HG03060 (cell line): ENCODE results near the gene NEK5.
"Not testable (repeated sequence)": the region's sequence is repeated elsewhere in the genome, so short reads cannot be mapped to it uniquely, and the experiment has no call there.

Source experiments
- ATAC-seq: cut with Tn5 transposase; IDR thresholded peaks from one replicate; pipeline ENCODE4 v1.9.1; 2021; ENCODE audit warnings: low read depth, moderate number of reproducible peaks; ENCODE audit not compliant: unreplicated experiment

The NEK5 gene

DNA sequence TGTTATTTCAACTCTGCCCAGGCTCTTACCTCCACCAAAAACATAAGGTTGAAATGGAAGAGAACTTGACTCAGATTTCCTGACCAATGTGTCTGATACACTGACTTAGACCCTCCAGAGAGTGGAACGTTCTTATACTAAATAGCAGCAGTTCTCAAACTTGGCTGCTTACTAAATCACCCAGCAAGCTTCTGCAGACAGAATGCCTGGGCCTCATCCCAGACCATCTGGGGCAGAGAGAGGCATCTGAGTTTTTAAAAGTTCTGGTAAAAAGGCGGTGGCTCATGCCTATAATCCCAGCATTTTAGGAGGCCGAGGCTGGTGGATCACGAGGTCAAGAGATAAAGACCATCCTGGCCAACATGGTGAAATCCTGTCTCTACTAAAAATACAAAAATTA, 46.3 kb downstream of the NEK5 start:
- no peak for ATAC-seq

DNA sequence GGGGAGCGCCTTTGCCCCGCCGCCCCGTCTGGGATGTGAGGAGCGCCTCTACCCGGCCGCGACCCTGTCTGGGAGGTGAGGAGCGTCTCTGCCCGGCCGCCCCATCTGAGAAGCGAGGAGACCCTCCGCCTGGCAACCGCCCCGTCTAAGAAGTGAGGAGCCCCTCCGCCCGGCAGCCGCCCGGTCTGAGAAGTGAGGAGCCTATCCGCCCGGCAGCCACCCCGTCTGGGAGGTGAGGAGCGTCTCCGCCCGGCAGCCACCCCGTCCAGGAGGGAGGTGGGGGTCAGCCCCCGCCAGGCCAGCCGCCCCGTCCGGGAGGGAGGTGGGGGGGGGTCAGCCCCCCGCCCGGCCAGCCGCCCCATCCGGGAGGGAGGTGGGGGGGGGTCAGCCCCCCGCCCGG, 49.0 kb downstream of the NEK5 start:
- not testable (repeated sequence) for ATAC-seq

DNA sequence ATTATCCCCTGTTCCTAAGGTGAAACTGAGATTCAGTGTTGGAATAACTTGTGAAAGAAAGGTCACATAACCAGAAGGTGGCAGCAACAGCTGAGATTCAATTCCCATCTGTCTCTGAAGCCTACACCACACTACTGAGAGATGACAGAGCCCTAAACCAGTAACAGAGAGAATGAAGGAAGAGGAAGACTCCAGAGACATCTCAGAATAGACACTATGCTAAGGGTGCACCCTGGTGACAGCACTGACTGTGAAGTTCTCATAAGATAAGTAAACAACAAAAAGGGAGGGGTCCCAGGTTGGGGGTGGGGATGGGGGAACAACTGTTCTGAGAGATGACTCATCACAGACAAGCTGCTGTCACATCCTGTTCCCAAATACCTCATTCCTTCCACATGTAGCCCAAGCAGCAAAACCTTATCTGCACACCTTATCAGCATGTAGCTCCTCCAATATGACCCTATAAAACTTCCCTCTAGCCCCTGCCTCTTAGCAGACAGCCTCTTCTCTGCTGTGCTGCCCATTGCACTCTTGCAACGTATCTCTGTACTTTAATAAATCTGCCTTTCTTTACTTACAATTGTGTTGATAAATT, 57.8 kb downstream of the NEK5 start:
- no peak for ATAC-seq

DNA sequence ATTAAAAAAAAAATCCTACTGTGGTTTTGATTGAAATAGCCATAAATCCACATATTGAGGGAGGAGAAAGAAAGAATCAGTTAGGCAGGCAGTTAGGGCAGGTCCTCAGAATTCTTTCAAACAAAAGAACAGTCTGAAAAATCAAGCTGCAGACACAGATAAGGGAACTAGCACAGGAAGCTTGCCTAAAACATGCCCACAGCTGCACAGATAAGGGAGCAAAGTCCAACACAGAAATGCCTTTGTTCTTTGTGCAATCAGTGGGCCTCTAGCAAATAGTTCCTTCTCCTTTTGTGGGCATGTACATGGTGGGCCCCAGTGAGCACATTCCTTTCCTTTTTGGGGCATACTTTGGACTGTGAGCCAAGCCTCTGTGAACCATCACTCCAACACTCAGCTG, 61.6 kb downstream of the NEK5 start:
- no peak for ATAC-seq

DNA sequence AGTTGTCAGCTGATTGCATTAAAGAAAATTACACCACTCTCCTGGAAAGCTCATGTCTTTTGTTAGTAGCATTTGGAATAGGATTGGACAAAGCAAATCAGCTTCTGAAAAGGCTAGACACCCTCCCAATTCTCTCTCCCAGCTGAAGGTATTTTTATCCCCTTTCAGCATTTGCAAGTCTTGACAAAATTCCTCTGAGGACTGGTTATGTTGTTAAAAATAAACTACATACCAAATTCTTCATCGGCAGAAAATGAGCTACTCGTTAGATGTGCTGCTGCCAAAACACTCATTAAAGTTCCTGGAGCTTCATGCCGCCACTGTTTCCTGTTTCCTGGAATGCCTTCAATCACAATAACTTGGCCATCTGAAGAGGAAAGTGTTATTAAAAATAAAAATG, 67.3 kb downstream of the NEK5 start:
- no peak for ATAC-seq

DNA sequence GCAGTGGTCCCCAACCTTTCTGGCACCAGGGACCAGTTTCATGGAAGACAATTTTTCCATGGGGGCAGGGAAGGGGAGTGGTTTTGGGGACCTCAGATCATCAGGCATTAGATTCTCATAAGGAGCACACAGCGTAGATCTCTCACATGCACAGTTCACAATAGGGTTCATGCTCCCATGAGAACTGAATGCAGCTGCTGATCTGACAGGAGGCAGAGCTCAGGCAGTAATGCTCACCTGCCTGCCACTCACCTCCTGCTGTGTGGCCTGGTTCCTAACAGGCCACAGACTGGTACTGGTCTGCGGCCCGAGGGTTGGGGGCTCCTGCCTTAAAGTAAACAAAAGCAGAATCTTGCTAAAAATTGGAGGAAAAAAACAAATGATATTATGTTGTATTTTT, 67.8 kb downstream of the NEK5 start:
- ATAC-seq = not testable (repeated sequence)

DNA sequence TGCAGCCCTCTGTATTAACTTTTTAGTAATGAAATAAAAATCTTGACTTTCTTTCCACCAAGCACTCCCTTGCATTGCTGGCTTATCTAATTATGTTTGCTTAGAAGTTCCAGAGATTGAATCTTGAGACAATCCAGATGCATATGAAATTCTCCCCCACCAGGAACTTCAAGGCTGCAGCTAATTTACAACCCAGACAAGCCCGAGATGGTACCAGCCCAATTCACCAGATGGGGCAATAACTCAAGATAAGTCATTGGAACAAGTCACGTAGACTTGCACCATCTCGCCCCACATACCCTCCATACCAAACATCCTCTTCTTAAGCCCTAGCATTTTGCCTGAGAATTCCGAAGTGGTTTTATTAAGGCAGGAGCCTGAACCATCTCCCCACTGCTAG, 75.4 kb downstream of the NEK5 start:
- ATAC-seq = no peak

DNA sequence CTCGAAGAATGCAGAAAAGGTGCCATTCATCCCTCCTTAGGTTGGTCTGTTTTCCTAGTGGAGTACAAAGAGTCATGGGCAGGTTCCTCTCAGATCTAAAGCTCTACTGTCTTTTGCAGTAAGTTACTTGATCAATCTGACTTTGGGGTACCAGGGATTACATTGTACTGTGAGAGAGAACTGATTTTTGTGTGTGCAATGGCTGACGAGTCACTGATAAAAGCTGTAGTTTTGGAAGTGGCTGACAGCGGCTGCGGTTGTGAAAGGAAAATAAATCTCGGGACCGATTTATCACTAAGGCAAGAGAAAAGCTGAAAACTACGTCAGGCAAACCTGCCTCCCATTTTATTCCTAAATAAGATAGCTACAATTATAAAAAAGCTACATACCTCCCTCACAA, 77.5 kb downstream of the NEK5 start:
- ATAC-seq = no peak

DNA sequence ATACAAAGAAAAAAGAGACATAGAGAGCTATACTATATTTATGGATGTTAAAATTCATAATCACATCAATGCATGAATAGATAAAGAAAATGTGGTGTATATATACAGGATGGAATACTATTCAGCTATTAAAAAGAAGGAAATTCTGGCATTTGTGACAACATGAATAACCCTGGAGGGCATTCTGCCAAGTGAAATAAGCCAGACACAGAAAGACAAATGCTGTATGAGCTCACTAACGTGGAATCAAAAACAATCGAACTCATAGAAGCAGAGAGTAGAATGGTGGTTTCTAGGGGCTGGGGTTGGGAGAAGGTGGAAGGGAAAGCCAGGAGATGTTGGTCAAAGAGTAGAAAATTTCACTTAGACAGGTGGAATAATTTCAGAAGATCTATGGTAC, 80.4 kb downstream of the NEK5 start:
- no peak for ATAC-seq

DNA sequence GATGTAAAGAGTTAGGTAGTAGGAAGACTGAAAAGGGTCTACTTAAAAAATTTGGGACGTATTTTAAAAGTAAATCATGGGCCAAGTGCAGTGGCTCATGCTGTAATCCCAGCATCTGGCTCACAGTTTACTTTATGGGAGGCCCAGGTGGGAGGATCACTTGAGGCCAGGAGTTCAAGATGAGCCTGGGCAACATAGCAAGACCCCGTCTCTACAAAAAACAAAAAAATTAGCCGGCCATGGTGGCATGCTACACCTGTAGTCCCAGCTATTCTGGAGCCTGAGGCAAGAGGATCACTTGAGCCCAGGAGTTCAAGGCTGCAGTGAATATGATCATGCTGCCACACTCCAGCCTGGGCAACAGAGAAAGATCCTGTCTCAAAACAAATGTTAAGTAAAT, 81.4 kb downstream of the NEK5 start:
- ATAC-seq = no peak

DNA sequence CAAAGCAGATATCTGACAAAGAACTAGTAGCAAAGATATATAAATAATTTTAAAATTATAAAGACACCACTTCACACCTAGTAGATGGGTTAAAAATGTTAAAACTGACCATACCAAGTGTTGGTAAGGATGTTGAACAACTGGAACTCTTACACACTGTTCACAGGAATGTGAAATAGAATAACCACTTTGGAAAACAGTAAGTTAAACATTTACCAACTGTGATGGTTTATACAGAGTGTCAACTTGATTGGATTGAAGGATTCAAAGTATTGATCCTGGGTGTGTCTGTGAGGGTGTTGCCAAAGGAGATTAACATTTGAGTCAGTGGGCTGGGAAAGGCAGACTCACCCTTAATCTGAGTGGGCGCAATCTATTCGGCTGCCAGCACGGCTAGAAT, 85.2 kb downstream of the NEK5 start:
- ATAC-seq = no peak

DNA sequence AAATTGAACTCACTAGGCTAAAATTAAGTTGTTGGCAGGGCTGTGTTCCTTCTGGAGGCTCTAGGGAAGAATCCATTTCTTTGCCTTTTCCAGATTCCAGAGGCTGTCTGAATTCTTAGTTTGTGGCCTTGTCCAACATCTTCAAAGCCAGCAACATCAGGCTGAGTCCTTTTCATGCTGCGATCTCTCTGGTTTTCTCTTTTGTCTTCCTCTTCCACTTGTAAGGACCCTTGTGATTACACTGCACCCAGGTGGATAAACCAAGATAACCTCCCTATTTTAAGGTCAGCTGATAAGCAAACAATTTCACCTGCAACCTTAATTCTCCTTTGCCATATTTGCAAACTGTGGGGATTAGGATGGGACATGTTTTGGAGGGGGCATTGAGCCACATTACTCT, 92.8 kb downstream of the NEK5 start:
- ATAC-seq = no peak

DNA sequence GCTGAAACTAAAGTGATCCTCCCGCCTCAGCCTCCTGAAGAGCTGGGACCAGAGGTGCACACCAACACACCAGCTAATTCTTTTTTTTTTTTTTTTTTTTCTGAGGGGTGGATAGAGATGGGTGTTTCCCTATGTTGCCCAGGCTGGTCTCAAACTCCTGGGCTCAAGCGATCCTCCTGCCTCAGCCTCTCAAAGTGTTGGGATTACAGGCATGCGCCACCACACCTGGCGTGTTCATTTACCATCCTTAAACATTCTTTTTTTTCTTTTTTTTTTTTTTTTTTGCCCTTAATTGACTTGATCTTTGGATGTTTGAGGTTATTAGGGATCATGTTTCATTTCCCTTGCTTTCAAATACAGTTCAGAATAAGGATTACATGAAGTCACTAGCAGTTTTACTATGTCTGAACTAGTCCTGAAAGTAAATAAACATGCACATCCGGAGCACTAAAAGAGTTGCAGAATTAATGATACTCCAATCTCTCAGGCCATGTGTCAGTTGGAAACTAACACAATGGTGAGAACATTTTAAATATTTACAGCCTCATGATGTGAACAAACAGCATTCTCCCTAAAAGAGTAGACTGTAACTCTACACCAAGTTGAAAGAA, 94.2 kb downstream of the NEK5 start:
- ATAC-seq = no peak

DNA sequence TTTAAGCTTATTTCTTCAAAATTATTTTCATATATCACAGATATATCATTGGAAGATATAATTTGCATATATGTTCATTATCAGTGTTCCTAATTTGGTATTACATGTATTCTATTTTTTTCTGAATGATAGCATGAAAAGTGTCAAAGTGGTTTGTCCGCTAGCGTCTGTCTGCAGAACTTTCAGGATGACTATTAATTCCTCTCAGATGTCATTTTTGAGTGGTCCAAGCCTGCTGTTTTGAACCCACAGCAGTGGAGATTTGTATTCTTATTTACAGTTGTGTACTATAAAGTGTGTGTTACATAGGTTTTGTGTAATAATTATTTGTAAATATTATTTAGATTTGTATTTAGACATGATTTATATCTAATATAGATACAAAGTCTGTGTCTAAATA, 95.8 kb downstream of the NEK5 start:
- no peak for ATAC-seq

DNA sequence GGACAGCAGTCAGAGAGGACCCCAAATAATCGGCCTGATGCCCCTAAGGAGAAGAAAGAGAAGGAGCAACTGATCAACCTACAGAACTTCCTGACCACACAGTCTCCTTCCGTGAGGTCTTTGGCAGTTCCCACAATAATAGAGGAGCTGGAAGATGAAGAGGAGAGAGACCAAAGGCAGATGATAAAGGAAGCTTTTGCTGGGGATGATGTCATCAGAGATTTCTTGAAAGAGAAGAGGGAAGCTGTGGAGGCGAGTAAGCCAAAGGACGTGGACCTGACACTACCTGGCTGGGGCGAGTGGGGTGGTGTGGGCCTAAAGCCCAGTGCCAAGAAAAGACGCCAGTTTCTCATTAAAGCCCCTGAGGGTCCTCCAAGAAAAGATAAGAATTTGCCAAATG, 98.5 kb downstream of the NEK5 start:
- ATAC-seq = not testable (repeated sequence)

DNA sequence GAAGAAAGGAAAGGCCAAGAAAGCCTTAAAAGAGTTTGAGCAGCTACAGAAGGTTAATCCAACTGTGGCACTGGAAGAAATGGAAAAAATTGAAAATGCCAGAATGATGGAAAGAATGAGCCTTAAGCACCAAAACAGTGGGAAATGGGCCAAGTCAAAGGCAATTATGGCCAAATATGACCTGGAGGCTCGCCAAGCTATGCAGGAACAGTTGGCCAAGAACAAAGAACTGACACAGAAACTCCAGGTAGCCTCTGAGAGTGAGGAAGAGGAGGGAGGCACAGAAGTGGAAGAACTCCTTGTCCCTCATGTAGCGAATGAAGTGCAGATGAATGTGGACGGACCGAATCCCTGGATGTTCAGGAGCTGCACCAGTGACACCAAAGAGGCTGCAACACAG, 99.3 kb downstream of the NEK5 start:
- no peak for ATAC-seq

DNA sequence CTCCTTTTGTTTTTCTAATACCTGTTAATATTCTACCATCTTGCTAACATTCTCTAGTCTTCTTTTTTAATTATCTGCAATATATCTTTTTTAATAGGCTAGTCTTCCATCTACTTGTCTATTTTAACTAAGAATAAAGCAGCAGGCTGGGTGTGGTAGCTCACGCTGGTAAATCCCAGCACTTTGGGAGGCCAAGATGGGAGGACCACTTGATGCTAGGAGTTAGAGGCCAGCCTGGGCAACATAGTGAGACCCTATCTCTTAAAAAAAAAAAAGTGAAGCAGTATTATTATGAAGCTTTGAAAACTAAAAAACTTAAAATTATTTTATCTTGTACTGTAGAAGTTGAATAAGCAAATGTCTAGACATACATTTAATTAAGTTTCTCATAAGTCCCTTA, 101.0 kb downstream of the NEK5 start:
- no peak for ATAC-seq

DNA sequence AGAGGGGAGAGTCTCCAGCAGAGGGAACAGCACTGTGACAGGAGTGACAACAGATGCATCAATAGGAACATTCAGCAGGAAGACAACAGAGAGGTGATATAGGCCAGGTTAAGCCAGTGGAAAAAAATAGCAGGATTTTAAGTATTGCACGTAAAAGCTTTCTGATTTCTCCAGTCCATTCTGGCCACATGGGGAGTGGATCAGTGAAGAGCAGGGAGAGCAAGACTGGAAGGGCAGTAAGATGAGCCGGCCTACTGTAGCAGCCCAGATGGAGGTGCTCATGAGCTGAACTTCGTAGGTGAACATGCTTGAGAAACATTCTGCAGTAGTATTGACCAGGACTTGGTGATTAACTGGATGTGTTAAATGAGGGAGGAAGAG, 102.6 kb downstream of the NEK5 start:
- no peak for ATAC-seq

DNA sequence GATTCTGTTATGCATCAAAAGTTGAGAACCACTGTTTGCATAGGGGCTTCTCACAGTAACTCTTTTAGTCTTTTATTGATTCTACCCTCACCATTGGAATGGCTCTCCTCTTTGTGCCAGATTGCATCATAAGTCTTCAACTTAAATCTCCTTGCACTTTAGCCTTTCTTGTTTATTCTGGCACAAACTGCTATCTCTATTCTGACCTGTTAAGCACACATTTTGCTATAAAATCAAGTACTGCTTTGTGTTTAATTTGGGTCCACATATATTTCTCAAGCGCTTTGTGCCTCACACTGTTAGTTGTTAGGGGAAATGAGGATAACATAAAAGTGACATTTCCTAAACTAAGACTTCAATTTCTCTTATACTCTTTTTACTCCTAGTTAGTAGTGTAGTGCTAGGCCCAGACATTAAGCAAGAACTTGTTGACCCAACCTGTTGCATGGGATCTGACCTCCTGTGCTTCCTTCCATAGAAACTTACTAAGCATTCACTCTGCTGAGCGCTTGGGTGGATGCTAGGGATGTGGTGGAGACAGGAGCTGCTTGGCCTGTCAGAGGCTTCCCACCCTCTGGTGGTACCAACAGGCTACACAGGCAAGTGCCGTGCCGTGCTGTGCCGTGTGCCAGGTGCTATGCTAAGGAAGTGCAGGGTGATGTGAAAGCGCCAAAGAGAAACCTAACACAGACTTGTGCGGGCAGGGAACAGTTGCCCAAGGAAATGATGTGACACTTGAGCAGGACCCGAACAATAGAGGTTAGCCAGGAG, 103.2 kb downstream of the NEK5 start:
- no peak for ATAC-seq

DNA sequence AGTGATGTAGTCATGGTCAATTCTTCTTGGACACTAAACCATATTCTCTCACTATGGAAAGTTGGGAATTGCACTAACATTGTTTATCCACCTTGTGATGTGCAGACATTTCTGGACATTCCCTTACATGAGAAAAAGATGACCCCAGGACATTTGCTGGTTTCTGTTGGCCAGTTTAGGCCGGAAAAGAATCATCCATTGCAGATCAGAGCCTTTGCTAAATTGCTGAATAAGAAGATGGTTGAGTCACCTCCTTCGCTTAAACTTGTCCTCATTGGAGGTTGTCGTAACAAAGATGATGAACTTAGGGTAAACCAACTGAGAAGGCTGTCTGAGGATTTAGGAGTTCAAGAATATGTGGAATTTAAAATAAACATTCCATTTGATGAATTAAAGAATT, 104.4 kb downstream of the NEK5 start, which contains the start of gene UTP14C:
TSS of gene UTP14C (plus strand) at position 211 of the 400 bp plus-strand sequence. CDS start 4,114 bp downstream, outside the sequence.
- no peak for ATAC-seq

DNA sequence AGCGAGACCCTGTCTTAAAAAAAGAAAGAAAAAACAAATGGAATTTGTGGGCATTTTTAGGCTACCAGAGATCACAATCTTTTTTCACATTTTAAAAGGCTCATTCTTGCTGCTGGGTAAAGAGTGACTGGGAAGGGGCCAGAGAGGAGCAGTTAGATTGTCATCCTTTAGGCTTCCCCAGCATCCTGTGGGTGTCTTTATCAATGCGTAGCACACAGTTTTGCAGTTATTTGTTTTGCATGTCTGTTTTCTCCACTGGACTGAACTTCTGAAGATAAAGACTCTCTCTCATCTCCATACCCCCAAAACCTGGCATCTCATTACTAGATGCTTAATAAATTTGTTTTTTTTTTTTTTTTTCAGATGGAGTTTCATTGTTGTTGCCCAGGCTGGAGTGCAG, 106.5 kb downstream of the NEK5 start:
- no peak for ATAC-seq

DNA sequence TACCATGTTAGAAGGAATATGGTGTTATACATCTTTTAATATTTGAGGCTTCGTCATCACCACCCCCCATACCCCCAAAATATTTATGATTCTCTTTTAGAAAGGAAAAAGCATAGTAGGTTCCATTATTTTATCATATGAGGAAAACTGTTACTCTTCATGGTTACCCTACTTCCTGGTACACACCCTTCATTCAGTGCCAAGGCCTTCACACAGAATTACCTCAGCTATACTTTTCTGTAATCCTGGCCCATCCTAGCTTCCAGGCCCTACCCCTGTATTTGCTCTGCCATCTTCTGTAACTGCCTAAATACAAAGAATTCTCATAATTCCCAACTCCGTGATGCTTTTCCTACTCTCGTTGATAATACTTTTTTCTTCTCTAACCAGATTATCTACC, 108.7 kb downstream of the NEK5 start:
- ATAC-seq = no peak
